Measurements from ENCODE around the gene ABHD17C. TPM values are rescaled to one million over a fixed set of nuclear protein-coding genes. Genes with fewer than 3 reads are reported as not detected.

Gene ABHD17C
- total RNA-seq, 4 donors from 2014 or later: 41.0 to 96.0 (median 72.5) TPM

DNA sequence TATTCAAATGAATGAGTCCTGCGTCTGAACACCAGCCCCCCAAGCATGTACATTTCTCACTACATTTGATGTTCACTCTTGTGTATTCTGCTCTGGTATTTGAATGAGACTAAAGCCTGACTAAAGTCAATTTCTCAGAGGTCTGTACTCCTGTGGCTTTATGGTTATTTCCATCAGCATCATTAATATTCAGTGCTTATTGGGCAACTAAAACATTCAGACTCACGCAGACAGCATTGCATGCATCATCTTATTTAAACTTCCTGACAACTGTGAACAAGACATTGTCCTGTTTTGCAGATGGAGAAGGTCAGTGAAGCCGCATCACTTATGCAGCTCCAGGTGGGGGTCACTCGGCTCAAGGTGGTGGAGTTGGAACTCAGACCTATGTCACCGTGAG, 95.1 kb downstream of the ABHD17C start:
- in situ Hi-C loops (cut with MboI; ENCODE audit: low pct_ligation_motif_present in 1 of 4, low pct_unique_long_range_greater_than_20kb in 1 of 4, low sequenced_read_pairs in 3 of 4): loop anchor here in 2 of 4 donors (25.0 kb wide), 1 partner anchor 172 kb away; no protein-coding TSS in a partner anchor
- WGBS, 2 donors (ENCODE audit: low coverage in 1 of 2): 80 to 83% methylated on average over 1 to 5 of the region's 5 CpGs

DNA sequence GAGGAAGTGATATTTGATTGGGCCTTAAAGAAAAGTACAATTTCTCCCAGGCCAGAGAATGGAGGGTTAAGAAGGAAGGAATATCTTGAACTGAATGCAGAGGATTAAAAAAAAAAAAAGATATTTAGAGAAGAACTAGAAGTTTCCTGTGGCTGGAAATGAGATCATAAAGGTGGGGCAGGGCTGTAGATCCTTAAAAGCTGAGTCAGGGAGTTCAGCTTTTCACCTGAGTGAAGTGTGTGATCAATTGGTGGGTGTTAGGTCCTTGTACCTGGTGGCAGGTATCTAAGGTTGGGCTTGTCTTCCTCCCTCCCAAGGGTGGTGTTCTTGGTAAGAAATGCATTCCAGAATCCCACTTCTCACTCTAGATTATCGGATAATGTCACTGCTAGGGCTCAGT, 95.9 kb downstream of the ABHD17C start:
- H3K9me3 ChIP-seq: no peaks in the 10 kb centered on the region
- no peak for DNase-seq
- H3K4me3 ChIP-seq: no peak overlapping the region
- in situ Hi-C loops (cut with MboI; ENCODE audit: low pct_ligation_motif_present in 1 of 4, low pct_unique_long_range_greater_than_20kb in 1 of 4, low sequenced_read_pairs in 3 of 4): loop anchor here in 2 of 4 donors (25.0 kb wide), 1 partner anchor 171 kb away; no protein-coding TSS in a partner anchor
- intact Hi-C loops (cut with DNase I; ENCODE audit: low total_unique reads): no loop called here
- 94% methylated on average over 1 of the region's 1 CpG; no CpG with 5 or more reads in 1 of the 2 donors for WGBS, 2 donors (ENCODE audit: low coverage in 1 of 2)
- H3K4me1 ChIP-seq: no peaks in the 10 kb centered on the region
- H3K27me3 ChIP-seq: no peaks in the 10 kb centered on the region
- H3K36me3 ChIP-seq: no peaks in the 10 kb centered on the region
- no peak overlapping the region for H3K27ac ChIP-seq
- TF ChIP-seq, protein P1, sequence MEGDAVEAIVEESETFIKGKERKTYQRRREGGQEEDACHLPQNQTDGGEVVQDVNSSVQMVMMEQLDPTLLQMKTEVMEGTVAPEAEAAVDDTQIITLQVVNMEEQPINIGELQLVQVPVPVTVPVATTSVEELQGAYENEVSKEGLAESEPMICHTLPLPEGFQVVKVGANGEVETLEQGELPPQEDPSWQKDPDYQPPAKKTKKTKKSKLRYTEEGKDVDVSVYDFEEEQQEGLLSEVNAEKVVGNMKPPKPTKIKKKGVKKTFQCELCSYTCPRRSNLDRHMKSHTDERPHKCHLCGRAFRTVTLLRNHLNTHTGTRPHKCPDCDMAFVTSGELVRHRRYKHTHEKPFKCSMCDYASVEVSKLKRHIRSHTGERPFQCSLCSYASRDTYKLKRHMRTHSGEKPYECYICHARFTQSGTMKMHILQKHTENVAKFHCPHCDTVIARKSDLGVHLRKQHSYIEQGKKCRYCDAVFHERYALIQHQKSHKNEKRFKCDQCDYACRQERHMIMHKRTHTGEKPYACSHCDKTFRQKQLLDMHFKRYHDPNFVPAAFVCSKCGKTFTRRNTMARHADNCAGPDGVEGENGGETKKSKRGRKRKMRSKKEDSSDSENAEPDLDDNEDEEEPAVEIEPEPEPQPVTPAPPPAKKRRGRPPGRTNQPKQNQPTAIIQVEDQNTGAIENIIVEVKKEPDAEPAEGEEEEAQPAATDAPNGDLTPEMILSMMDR (IDR thresholded peaks at IDR 0.05): no peak
- no peak for TF ChIP-seq POLR2A (IDR thresholded peaks at IDR 0.05)
- no peak for TF ChIP-seq EP300 (IDR thresholded peaks at IDR 0.05; ENCODE audit: low read depth)
- no peak for TF ChIP-seq POLR2AphosphoS5 (IDR thresholded peaks at IDR 0.05)

More for the DNA sequence above, 95.1 kb downstream of the ABHD17C start:
- TF ChIP-seq POLR2AphosphoS5 (IDR thresholded peaks at IDR 0.05) (no peak), POLR2A (IDR thresholded peaks at IDR 0.05) (no peak), EP300 (IDR thresholded peaks at IDR 0.05; ENCODE audit: low read depth) (no peak)
- TF ChIP-seq, protein P1 (IDR thresholded peaks at IDR 0.05): no peak
- no peak overlapping the region for H3K4me3 ChIP-seq
- H3K36me3 ChIP-seq: no peaks in the 10 kb centered on the region
- H3K27me3 ChIP-seq: no peaks in the 10 kb centered on the region
- DNase-seq: no peak
- no peak overlapping the region for H3K27ac ChIP-seq
- no peaks in the 10 kb centered on the region for H3K9me3 ChIP-seq
- H3K4me1 ChIP-seq: no peaks in the 10 kb centered on the region
- intact Hi-C loops (cut with DNase I; ENCODE audit: low total_unique reads): no loop called here

DNA sequence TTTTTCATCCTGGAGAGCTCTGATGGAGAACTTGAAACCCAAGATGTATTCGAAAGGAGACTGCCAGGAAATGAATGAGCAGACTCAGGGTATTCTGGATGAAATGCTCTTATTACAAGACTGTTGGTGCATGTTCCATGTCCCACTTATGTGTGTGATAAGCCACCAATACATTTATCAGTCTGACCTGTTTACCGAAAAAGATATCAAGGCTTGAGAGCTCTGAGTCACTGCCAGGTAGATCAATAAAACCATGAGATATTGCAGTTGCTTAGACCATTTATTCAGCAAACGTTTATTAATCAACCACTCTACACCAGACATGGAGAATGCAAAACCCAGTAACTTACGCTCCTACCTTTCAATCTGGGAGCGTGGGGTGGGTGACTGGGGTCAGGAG, 101.3 kb downstream of the ABHD17C start:
- in situ Hi-C loops (cut with MboI; ENCODE audit: low pct_ligation_motif_present in 1 of 4, low pct_unique_long_range_greater_than_20kb in 1 of 4, low sequenced_read_pairs in 3 of 4): loop anchor here in 2 of 4 donors (25.0 kb wide), 1 partner anchor 166 kb away; no protein-coding TSS in a partner anchor
- TF ChIP-seq POLR2A (IDR thresholded peaks at IDR 0.05) (no peak), POLR2AphosphoS5 (IDR thresholded peaks at IDR 0.05) (no peak), EP300 (IDR thresholded peaks at IDR 0.05; ENCODE audit: low read depth) (no peak)
- TF ChIP-seq, protein P1 (IDR thresholded peaks at IDR 0.05): no peak
- intact Hi-C loops (cut with DNase I; ENCODE audit: low total_unique reads): no loop called here
- DNase-seq: no peak
- Histone ChIP-seq H3K27ac (no peak overlapping the region), H3K36me3 (no peaks in the 10 kb centered on the region), H3K9me3 (no peaks in the 10 kb centered on the region), H3K4me3 (no peak overlapping the region), H3K4me1 (no peaks in the 10 kb centered on the region), H3K27me3 (no peaks in the 10 kb centered on the region)
- 65 to 70% methylated on average over 4 to 5 of the region's 5 CpGs for WGBS, 2 donors (ENCODE audit: low coverage in 1 of 2)

DNA sequence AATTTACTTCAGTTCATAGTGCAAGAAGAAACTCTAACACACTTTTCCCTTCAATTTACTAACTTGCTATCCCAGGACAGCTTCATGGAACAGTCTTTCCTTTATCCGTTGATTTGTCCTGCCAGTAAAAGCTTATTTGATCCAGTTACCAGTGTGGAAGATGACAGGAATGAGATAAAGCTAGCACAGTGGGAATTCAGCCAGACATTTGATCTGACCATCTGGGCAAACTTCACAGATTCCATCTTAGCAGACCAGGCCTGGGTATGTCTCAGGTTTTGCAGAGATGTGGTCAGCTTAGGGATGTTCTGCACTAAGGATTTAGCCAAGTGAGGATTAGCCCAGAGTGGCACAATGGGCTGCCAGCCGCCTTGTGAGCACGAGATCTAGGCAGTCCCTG, 103.8 kb downstream of the ABHD17C start:
- 85 to 86% methylated on average over 1 to 3 of the region's 3 CpGs for WGBS, 2 donors (ENCODE audit: low coverage in 1 of 2)
- Histone ChIP-seq H3K36me3 (no peaks in the 10 kb centered on the region), H3K27ac (no peak overlapping the region), H3K27me3 (no peaks in the 10 kb centered on the region), H3K4me3 (no peak overlapping the region), H3K9me3 (no peaks in the 10 kb centered on the region), H3K4me1 (no peaks in the 10 kb centered on the region)
- intact Hi-C loops (cut with DNase I; ENCODE audit: low total_unique reads): no loop called here
- no peak for DNase-seq
- in situ Hi-C loops (cut with MboI; ENCODE audit: low pct_ligation_motif_present in 1 of 4, low pct_unique_long_range_greater_than_20kb in 1 of 4, low sequenced_read_pairs in 3 of 4): loop anchor here in 2 of 4 donors (25.0 kb wide), 1 partner anchor 163 kb away; no protein-coding TSS in a partner anchor
- TF ChIP-seq, protein P1 (IDR thresholded peaks at IDR 0.05): no peak
- TF ChIP-seq POLR2A (IDR thresholded peaks at IDR 0.05) (no peak), POLR2AphosphoS5 (IDR thresholded peaks at IDR 0.05) (no peak), EP300 (IDR thresholded peaks at IDR 0.05; ENCODE audit: low read depth) (no peak)

All from transverse colon (tissue), 4 donors.